Activated CD8-positive, alpha-beta memory T cell treated with anti-CD3 and anti-CD28 coated beads, Interleukin-2, amount 50 U/mL, for 24 hours (primary cell): Measurements from ENCODE around the gene SHTN1.

Experiments used
- DNase-seq: peaks from one replicate; pipeline ENCODE4 v3.0.0-alpha.2; 2020; ENCODE audit errors: extremely low read depth

SHTN1 gene

GRCh38 chr10:117005026-117005526 is at the start of gene SHTN1:
SHTN1 (minus strand) TSS chr10:117005187; CDS start chr10:117005079, 108 bp downstream.
- DNase-seq = no peak

GRCh38 chr10:117053482-117053881 is 48.5 kb upstream of the SHTN1 start:
- DNase-seq = no peak

GRCh38 chr10:117047947-117048346 is 43.0 kb upstream of the SHTN1 start:
- no peak for DNase-seq

- no peak for DNase-seq
Measured at GRCh38 chr10:117016266-117016665, 11.3 kb upstream of the SHTN1 start.

- no peak for DNase-seq
Measured at GRCh38 chr10:117014835-117015234, 9.8 kb upstream of the SHTN1 start.

- DNase-seq = no peak
Measured at GRCh38 chr10:117007080-117007479, 2.1 kb upstream of the SHTN1 start.

GRCh38 chr10:117005527-117006055 is 604 bp upstream of the SHTN1 start:
- DNase-seq = no peak

GRCh38 chr10:117004227-117005025 is 561 bp downstream of the SHTN1 start:
- DNase-seq = no peak

GRCh38 chr10:117003336-117003735 is 1.7 kb downstream of the SHTN1 start:
- DNase-seq = no peak

- DNase-seq = no peak
Measured at GRCh38 chr10:117002206-117002605, 2.8 kb downstream of the SHTN1 start.

GRCh38 chr10:117001144-117001543 is 3.8 kb downstream of the SHTN1 start:
- DNase-seq = no peak

- no peak for DNase-seq
Measured at GRCh38 chr10:117000580-117000979, 4.4 kb downstream of the SHTN1 start.

- no peak for DNase-seq
Measured at GRCh38 chr10:116998172-116998571, 6.8 kb downstream of the SHTN1 start.

GRCh38 chr10:116997015-116997414 is 8.0 kb downstream of the SHTN1 start:
- DNase-seq = no peak

- DNase-seq = no peak
Measured at GRCh38 chr10:116995648-116996047, 9.3 kb downstream of the SHTN1 start.

- DNase-seq = no peak
Measured at GRCh38 chr10:116994113-116994890, 10.7 kb downstream of the SHTN1 start.

- no peak for DNase-seq
Measured at GRCh38 chr10:116993610-116994009, 11.4 kb downstream of the SHTN1 start.

- no peak for DNase-seq
Measured at GRCh38 chr10:116992183-116992582, 12.8 kb downstream of the SHTN1 start.

- no peak for DNase-seq
Measured at GRCh38 chr10:116990276-116990800, 14.6 kb downstream of the SHTN1 start.

GRCh38 chr10:116989439-116989838 is 15.5 kb downstream of the SHTN1 start:
- DNase-seq = no peak

GRCh38 chr10:116988311-116988710 is 16.7 kb downstream of the SHTN1 start:
- no peak for DNase-seq

- DNase-seq = no peak
Measured at GRCh38 chr10:116985611-116986010, 19.4 kb downstream of the SHTN1 start.
